Small intestine (tissue), 7 donors: ENCODE results near the gene RIPK1. TPM values are rescaled to one million over a fixed set of nuclear protein-coding genes. Genes with fewer than 3 reads are reported as not detected.

Experiments used
- DNase-seq, 2 donors: peaks; one replicate each; pipeline versions ENCODE4 v3.0.0 to v3.0.0-alpha.2; 2013
- FAIRE-seq: peaks from 2 replicates; lab custom pipeline; 2012; peaks lifted over from hg19 to GRCh38; lab: Jason Lieb, UNC
- H3K27ac ChIP-seq, 3 donors: one replicate each; pipeline ENCODE4 v1.5.1; 2013; ENCODE audit warnings: low read length in 2 of 3, mild to moderate bottlenecking in 2 of 3, control low read depth in 1 of 3, inconsistent platforms in 1 of 3, low read depth in 1 of 3, moderate library complexity in 1 of 3
- H3K27me3 ChIP-seq, 3 donors: one replicate each; pipeline ENCODE4 v1.6.1; 2013; ENCODE audit warnings: low read length in 3 of 3, inconsistent platforms in 1 of 3; ENCODE audit not compliant: control insufficient read depth in 3 of 3, insufficient read depth in 3 of 3
- H3K36me3 ChIP-seq, 3 donors: one replicate each; pipeline ENCODE4 v1.6.1; 2013; ENCODE audit warnings: low read length in 3 of 3, inconsistent platforms in 1 of 3, low read depth in 1 of 3, mild to moderate bottlenecking in 1 of 3, moderate library complexity in 1 of 3; ENCODE audit not compliant: control insufficient read depth in 3 of 3, insufficient read depth in 2 of 3
- H3K4me1 ChIP-seq, 3 donors: one replicate each; pipeline ENCODE4 v1.6.1; 2013; ENCODE audit warnings: low read length in 2 of 3, inconsistent platforms in 1 of 3, low read depth in 1 of 3, mild to moderate bottlenecking in 1 of 3, moderate library complexity in 1 of 3; ENCODE audit not compliant: control insufficient read depth in 3 of 3, insufficient read depth in 2 of 3
- H3K4me3 ChIP-seq, 3 donors: one replicate each; pipeline ENCODE4 v1.5.1; 2013; ENCODE audit warnings: low read length in 3 of 3, control low read depth in 1 of 3, inconsistent platforms in 1 of 3, low read depth in 1 of 3, mild to moderate bottlenecking in 1 of 3, moderate library complexity in 1 of 3
- H3K9me3 ChIP-seq, 2 donors: one replicate each; pipeline ENCODE4 v1.6.1; 2013; ENCODE audit warnings: low read depth in 1 of 2, low read length in 1 of 2; ENCODE audit not compliant: control insufficient read depth in 2 of 2, insufficient read depth in 1 of 2
- whole genome bisulfite sequencing, 3 donors: extraction: QIAGEN DNeasy Blood & Tissue Kit; methylation state at CpG; one replicate each; pipeline ENCODE4 v1.1.7; 2013; 5-methylcytosine and 5-hydroxymethylcytosine counted together
- polyA plus RNA-seq, 4 donors: library from polyadenylated mRNA; stranded (reverse) in 3 of 4; unstranded in 1 of 4; fragments of 200-250 nt in 3 of 4; fragments of 120-200 nt in 1 of 4; gene quantifications; one replicate each; pipeline versions ENCODE4 v1.2.1 to v1.2.3, GENCODE V29; 2013
- donor health status: healthy with polysubstance abuse.
- donor health status: control.
- donor health status: control.
- donor health status: Bipolar disorder and iron deficiency.
- donor health status: healthy.

Gene RIPK1
- polyA plus RNA-seq, 4 donors: 14.4 to 31.1 (median 29.5) TPM

DNA sequence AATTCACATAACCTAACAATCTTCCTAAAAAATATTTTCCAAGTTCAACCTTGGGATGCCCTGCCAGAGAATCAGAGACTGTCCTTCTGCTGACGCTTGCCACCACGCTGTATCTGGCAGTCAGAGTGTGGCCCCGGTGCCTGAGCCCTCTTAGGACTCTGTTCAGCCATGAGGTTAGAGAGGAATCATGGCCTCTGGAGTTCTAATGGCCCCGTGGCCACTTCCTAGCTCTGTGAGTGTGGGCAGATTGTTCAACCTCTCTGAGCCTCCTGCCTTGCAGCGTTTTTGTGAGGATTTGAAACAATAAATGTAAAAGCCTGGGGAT lies 52.4 kb downstream of the RIPK1 start:
- Histone ChIP-seq H3K4me1 (peaks cover 0 to 30% (median 2%) of the 10 kb centered on the region in 3 donors), H3K9me3 (no peaks in the 10 kb centered on the region), H3K27me3 (no peaks in the 10 kb centered on the region), H3K27ac (peak overlapping the region in 1 of 3 donors; percentile 29), H3K36me3 (peaks cover 0 to 15% (median 2%) of the 10 kb centered on the region in 3 donors), H3K4me3 (no peak overlapping the region)
- WGBS, 3 donors: 82 to 88% (median 83%) methylated on average over 5 of the region's 5 CpGs
- FAIRE-seq: no peak
- DNase-seq: no peak

GRCh38 chr6:3122823-3123182 lies 54.5 kb downstream of the RIPK1 start:
- Histone ChIP-seq H3K9me3 (no peaks in the 10 kb centered on the region), H3K4me1 (peaks cover 0 to 24% (median 0%) of the 10 kb centered on the region in 3 donors), H3K27ac (no peak overlapping the region), H3K36me3 (peaks cover 0 to 22% (median 2%) of the 10 kb centered on the region in 3 donors), H3K4me3 (no peak overlapping the region), H3K27me3 (no peaks in the 10 kb centered on the region)
- FAIRE-seq (no peak), DNase-seq (no peak)
- 92 to 95% (median 92%) methylated on average over 9 of the region's 9 CpGs for WGBS, 3 donors

DNA sequence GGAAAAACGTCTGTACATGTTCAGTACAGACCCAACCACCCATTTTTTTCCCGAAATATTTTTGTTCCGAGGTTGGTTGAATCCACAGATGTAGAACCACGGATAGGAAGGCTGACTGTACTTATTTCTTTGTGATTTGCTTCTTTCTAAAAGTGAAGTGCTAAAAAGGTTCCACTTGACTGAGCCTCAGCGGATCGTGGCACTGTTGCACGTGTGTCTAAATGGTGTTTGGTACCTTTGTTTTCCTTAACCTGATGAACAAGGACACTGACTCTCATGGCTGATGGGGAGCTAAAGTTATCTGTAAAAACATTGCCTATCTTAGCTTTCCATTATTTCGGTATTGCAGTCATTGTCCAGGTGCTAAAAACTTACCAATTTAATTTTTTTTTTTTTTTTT lies 56.4 kb downstream of the RIPK1 start:
- no peak overlapping the region for H3K4me3 ChIP-seq
- peaks cover 6 to 36% (median 9%) of the 10 kb centered on the region in 3 donors for H3K36me3 ChIP-seq
- no peak for DNase-seq
- 81 to 85% (median 83%) methylated on average over 8 of the region's 8 CpGs for WGBS, 3 donors
- no peaks in the 10 kb centered on the region for H3K27me3 ChIP-seq
- no peaks in the 10 kb centered on the region for H3K9me3 ChIP-seq
- peaks cover 0 to 16% (median 0%) of the 10 kb centered on the region in 3 donors for H3K4me1 ChIP-seq
- no peak overlapping the region for H3K27ac ChIP-seq
- FAIRE-seq: no peak

- Histone ChIP-seq H3K27me3 (no peaks in the 10 kb centered on the region), H3K9me3 (no peaks in the 10 kb centered on the region), H3K4me3 (no peak overlapping the region), H3K36me3 (peaks cover 6 to 46% (median 10%) of the 10 kb centered on the region in 3 donors), H3K27ac (peak overlapping the region in 1 of 3 donors; percentile 83), H3K4me1 (peaks cover 0 to 6% (median 0%) of the 10 kb centered on the region in 3 donors)
- 29 to 44% (median 31%) methylated on average over 2 of the region's 2 CpGs for WGBS, 3 donors
- DNase-seq: peak; percentile 50 to 66
- no peak for FAIRE-seq
These were observed 57.5 kb downstream of the RIPK1 start for GRCh38 chr6:3125815-3126214.

DNA sequence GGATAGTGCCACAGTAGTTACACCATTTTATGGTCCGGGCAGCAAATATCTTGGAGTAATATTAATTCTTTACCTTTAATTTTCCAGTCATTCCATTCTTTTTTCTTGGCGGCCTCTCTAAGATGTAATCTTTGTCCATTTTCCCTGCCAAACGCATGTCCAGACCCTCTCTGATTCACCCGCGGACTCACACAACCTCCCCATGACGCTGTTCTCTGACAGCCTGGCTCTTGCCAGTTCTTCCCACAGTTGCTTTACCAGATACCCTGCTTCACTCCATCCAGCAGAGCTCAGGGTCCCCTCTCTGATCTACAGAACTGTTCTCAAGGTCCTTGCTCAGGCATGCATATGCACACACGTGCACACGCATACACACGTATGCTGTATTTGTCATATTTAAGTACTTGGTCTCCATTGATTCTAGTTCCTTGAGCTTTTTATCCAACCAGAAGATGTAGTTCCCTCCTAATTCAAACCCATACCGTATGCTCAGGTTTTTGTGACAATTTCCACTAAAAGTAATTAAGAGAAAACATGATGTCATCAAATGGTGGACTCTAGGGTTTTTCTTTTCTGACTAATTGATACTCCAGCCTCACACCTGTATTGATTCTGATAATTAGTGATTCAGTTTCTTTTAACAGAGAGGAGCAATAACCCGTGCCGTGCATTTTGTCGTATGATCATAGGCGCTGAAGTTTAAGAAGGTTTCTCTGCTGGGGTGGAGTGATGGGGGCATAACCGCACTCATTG lies 60.2 kb downstream of the RIPK1 start:
- peaks cover 0 to 8% (median 0%) of the 10 kb centered on the region in 3 donors for H3K4me1 ChIP-seq
- H3K4me3 ChIP-seq: no peak overlapping the region
- 94 to 95% (median 94%) methylated on average over 15 of the region's 15 CpGs for WGBS, 3 donors
- peaks cover 4 to 59% (median 19%) of the 10 kb centered on the region in 3 donors for H3K36me3 ChIP-seq
- H3K27me3 ChIP-seq: no peaks in the 10 kb centered on the region
- DNase-seq (no peak), FAIRE-seq (no peak)
- no peaks in the 10 kb centered on the region for H3K9me3 ChIP-seq
- no peak overlapping the region for H3K27ac ChIP-seq

DNA sequence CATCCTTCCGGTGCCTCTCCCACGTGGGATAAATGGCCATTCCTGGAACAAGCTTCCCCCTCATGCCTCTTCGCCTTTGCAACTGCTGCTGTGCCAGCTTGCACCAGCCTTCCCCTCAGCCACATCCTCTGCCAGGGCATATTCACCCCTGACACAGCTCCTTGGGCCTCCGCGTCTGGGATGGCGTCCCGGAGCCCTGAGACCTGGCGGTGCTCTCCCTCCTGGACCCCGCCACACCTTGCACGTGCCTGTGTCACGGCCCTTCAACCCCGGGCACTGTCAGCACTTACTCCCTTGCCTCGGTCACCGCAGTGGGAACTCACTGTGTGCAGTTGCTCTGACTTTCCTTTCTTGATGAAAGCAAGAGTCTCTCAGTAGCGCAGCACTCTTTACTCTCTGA lies 63.4 kb downstream of the RIPK1 start:
- peaks cover 0 to 16% (median 3%) of the 10 kb centered on the region in 3 donors for H3K4me1 ChIP-seq
- no peak for DNase-seq
- H3K4me3 ChIP-seq: no peak overlapping the region
- 92 to 98% (median 94%) methylated on average over 15 of the region's 15 CpGs for WGBS, 3 donors
- H3K9me3 ChIP-seq: no peaks in the 10 kb centered on the region
- no peak for FAIRE-seq
- no peak overlapping the region for H3K27ac ChIP-seq
- no peaks in the 10 kb centered on the region for H3K27me3 ChIP-seq
- peaks cover 4 to 72% (median 21%) of the 10 kb centered on the region in 3 donors for H3K36me3 ChIP-seq

- DNase-seq (no peak), FAIRE-seq (no peak)
- 86 to 92% (median 91%) methylated on average over 9 of the region's 9 CpGs for WGBS, 3 donors
- H3K4me3 ChIP-seq: no peak overlapping the region
- H3K4me1 ChIP-seq: peaks cover 0 to 17% (median 3%) of the 10 kb centered on the region in 3 donors
- no peaks in the 10 kb centered on the region for H3K9me3 ChIP-seq
- peaks cover 4 to 72% (median 16%) of the 10 kb centered on the region in 3 donors for H3K36me3 ChIP-seq
- H3K27ac ChIP-seq: peak overlapping the region in 1 of 3 donors; percentile 51
- no peaks in the 10 kb centered on the region for H3K27me3 ChIP-seq
These were observed 65.2 kb downstream of the RIPK1 start for GRCh38 chr6:3133515-3133914.

GRCh38 chr6:3135668-3136291 lies 67.5 kb downstream of the RIPK1 start:
- H3K27me3 ChIP-seq: no peaks in the 10 kb centered on the region
- H3K27ac ChIP-seq: peak overlapping the region in 1 of 3 donors; percentile 33
- FAIRE-seq (no peak), DNase-seq (peak; percentile 47 to 59)
- H3K9me3 ChIP-seq: no peaks in the 10 kb centered on the region
- no peak overlapping the region for H3K4me3 ChIP-seq
- H3K4me1 ChIP-seq: peaks cover 6 to 35% (median 9%) of the 10 kb centered on the region in 3 donors
- peaks cover 0 to 72% (median 12%) of the 10 kb centered on the region in 3 donors for H3K36me3 ChIP-seq
- WGBS, 3 donors: 40 to 63% (median 43%) methylated on average over 13 of the region's 13 CpGs
